ENCODE data around the gene IGSF21. TPM values are rescaled to one million over a fixed set of nuclear protein-coding genes. Genes with fewer than 3 reads are reported as not detected.

Gene IGSF21
- polyA plus RNA-seq, 2 of the 4 experiments (the other 2 are of a cell fraction), result not detected

- no peak overlapping the region for H3K4me3 ChIP-seq
- no peaks in the 10 kb centered on the region for H3K9me3 ChIP-seq
- no peaks in the 10 kb centered on the region for H3K4me1 ChIP-seq
- ATAC-seq (no peak; a peak in 1 of 6 replicates), FAIRE-seq (no peak), DNase-seq (ENCODE audit: low read depth in 1 of 2, low spot score in 1 of 2) (no peak)
- ChIA-PET POLR2A (no interaction called here), CTCF (interaction anchor here (1.3 kb wide), 1 partner anchor 23 kb away, joined by 3 read pairs; no protein-coding TSS in a partner anchor)
- no peak overlapping the region for H3K4me2 ChIP-seq
- TF ChIP-seq JUNB (IDR thresholded peaks at IDR 0.05) (no peak), RARB (CRISPR knock-in tag; IDR thresholded peaks at IDR 0.05) (no peak), EHF (CRISPR knock-in tag; IDR thresholded peaks at IDR 0.05) (no peak), EHMT2 (IDR thresholded peaks at IDR 0.05; ENCODE audit: low read depth) (no peak), PHF8 (IDR thresholded peaks at IDR 0.05; ENCODE audit: borderline replicate concordance, low read depth) (no peak), ZSCAN20 (CRISPR knock-in tag; IDR thresholded peaks at IDR 0.05) (no peak), BHLHE40 (IDR thresholded peaks at IDR 0.05; ENCODE audit: low read depth, low read length) (no peak), NPAS2 (CRISPR knock-in tag; IDR thresholded peaks at IDR 0.05; ENCODE audit: borderline replicate concordance) (no peak), CBX2 (IDR thresholded peaks at IDR 0.05; ENCODE audit: borderline replicate concordance, low read depth) (no peak), USF2 (IDR thresholded peaks at IDR 0.05) (no peak), MAZ (IDR thresholded peaks at IDR 0.05; ENCODE audit: borderline replicate concordance, low read depth, low read length) (no peak), SREBF2 (IDR thresholded peaks at IDR 0.05) (no peak), RCOR1 (IDR thresholded peaks at IDR 0.05; ENCODE audit: low read depth, low read length) (no peak), HDAC2 (IDR thresholded peaks at IDR 0.05) (no peak), TP53 (CRISPR knock-in tag; IDR thresholded peaks at IDR 0.05) (no peak), ATOH8 (CRISPR knock-in tag; IDR thresholded peaks at IDR 0.05; ENCODE audit: low read depth) (no peak), KDM5A (IDR thresholded peaks at IDR 0.05) (no peak)
- WGBS (ENCODE audit: missing lambda C conversion rate), result 48% methylated on average over 9 of the region's 14 CpGs
- H3K27ac ChIP-seq, result no peak overlapping the region
These were observed 31.8 kb downstream of the IGSF21 start for GRCh38 chr1:18139198-18139981.

GRCh38 chr1:18140411-18140810 lies 32.8 kb downstream of the IGSF21 start:
- WGBS (ENCODE audit: missing lambda C conversion rate), result 17% methylated on average over 1 of the region's 8 CpGs
- no peak overlapping the region for H3K4me3 ChIP-seq
- TF ChIP-seq GATA3 (IDR thresholded peaks at IDR 0.05; ENCODE audit: borderline replicate concordance) (no peak), HMGXB4 (CRISPR knock-in tag; IDR thresholded peaks at IDR 0.05; ENCODE audit: borderline replicate concordance) (no peak), EHF (CRISPR knock-in tag; IDR thresholded peaks at IDR 0.05) (no peak), ZFP36 (IDR thresholded peaks at IDR 0.05; ENCODE audit: borderline replicate concordance, partially characterized antibody) (no peak), SMC3 (IDR thresholded peaks at IDR 0.05) (no peak), POLR2AphosphoS2 (conservative IDR thresholded peaks at IDR 0.05; ENCODE audit: low read length) (no peak), RFX5 (IDR thresholded peaks at IDR 0.05) (no peak), ZSCAN20 (CRISPR knock-in tag; IDR thresholded peaks at IDR 0.05) (no peak)
- H3K9me3 ChIP-seq, result no peaks in the 10 kb centered on the region
- no peak overlapping the region for H3K27ac ChIP-seq
- no peaks in the 10 kb centered on the region for H3K4me1 ChIP-seq
- FAIRE-seq, result no peak
- H3K4me2 ChIP-seq, result no peak overlapping the region
- POLR2A ChIA-PET, result no interaction called here
- ATAC-seq, result 0 out of 6 replicates have a peak, but pooled peaks have one; percentile 34 to 41
- no peak for DNase-seq (ENCODE audit: low read depth in 1 of 2, low spot score in 1 of 2)
- CTCF ChIA-PET, result no interaction called here
